Prostate gland (tissue), 2 donors: Measurements from ENCODE around the gene FRK. TPM values are rescaled to one million over a fixed set of nuclear protein-coding genes. Genes with fewer than 3 reads are reported as not detected.

Experiments used
- DNase-seq: peaks from one replicate; pipeline ENCODE4 v3.0.0-alpha.2; 2019; ENCODE audit warnings: low spot score
- H3K27ac ChIP-seq, 2 donors: fragments of 200-600 bp; sonication (generic); 2 replicates each; pipeline ENCODE4 v1.5.1; 2017 to 2019
- H3K27me3 ChIP-seq: fragments of 200-600 bp; sonication (generic); replicated peaks from 2 replicates; pipeline ENCODE4 v1.5.1; 2019; ENCODE audit not compliant: insufficient read depth
- H3K36me3 ChIP-seq, 2 donors: fragments of 200-600 bp; sonication (generic); 1 replicate in 1 of 2; 2 replicates in 1 of 2; pipeline versions ENCODE4 v1.5.1 to v1.8.1; 2017 to 2019
- H3K4me1 ChIP-seq: fragments of 200-600 bp; sonication (generic); replicated peaks from 2 replicates; pipeline ENCODE4 v1.5.1; 2019
- H3K4me3 ChIP-seq, 2 donors: fragments of 200-600 bp; sonication (generic); 2 replicates each; pipeline ENCODE4 v1.5.1; 2017 to 2019
- H3K9me3 ChIP-seq: fragments of 200-600 bp; sonication (generic); 2 replicates; pipeline ENCODE4 v1.5.1; 2017
- CTCF ChIP-seq, 4 experiments: fragments of 200-600 bp in 2 of 4; fragments of 450-650 bp in 2 of 4; sonication (generic) in 2 of 4; IDR thresholded peaks; 1 replicate in 3 of 4; 2 replicates in 1 of 4; pipeline ENCODE4 v1.5.1; 2016 to 2019; ENCODE audit warnings: antibody characterized with exemption in 4 of 4, mild to moderate bottlenecking in 2 of 4, moderate library complexity in 2 of 4
- POLR2A ChIP-seq: fragments of 450-650 bp; IDR thresholded peaks from one replicate; pipeline ENCODE4 v1.6.1; 2016; ENCODE audit warnings: antibody characterized with exemption, mild to moderate bottlenecking
- POLR2AphosphoS5 ChIP-seq: sonication (generic); formaldehyde crosslinking; IDR thresholded peaks from one replicate; pipeline ENCODE4 v1.6.1; 2017; ENCODE audit warnings: antibody characterized with exemption
- WGBS: methylation state at CpG from one replicate; pipeline ENCODE4 v1.1.5; 2018; 5-methylcytosine and 5-hydroxymethylcytosine counted together
- intact Hi-C: fragments of 100-400 bp; cut with DNase I; formaldehyde crosslinking; loops from one replicate; pipeline ENCODE4 v1.14.2; 2022
- total RNA-seq, 2 donors: library from RNA; depleted of rRNA; stranded (reverse); fragments of >200 nt; gene quantifications; one replicate each; pipeline ENCODE4 v1.1.0, GENCODE V29; 2016

Gene FRK
- total RNA-seq, result 1 to 10 TPM; 3.2 to 6.9 TPM

GRCh38 chr6:116060572-116061283 lies at the start of gene FRK:
Gene FRK, minus strand, starts transcription at chr6:116060891. Its CDS starts 580 bp downstream, at chr6:116060311.
- 16% methylated on average over 7 of the region's 7 CpGs for WGBS
- H3K9me3 ChIP-seq, result no peaks in the 10 kb centered on the region
- peak; percentile 76 for DNase-seq
- TF ChIP-seq POLR2A (peak; percentile 31), POLR2AphosphoS5 (peak; percentile 55), CTCF (IDR thresholded peaks at IDR 0.05) (peak in 3 of 4 experiments; percentile 51 to 59 (median 53))
- no peaks in the 10 kb centered on the region for H3K4me1 ChIP-seq
- intact Hi-C loops, result loop anchor here (5.0 kb wide), 1 partner anchor 42 kb away; the partner anchor contains the start of gene NT5DC1
- peak within 1 kb of the TSS; percentile 39 to 40 for H3K4me3 ChIP-seq
- H3K27me3 ChIP-seq, result no peaks in the 10 kb centered on the region
- peak within 1 kb of the TSS; percentile 76 to 89 for H3K27ac ChIP-seq
- no peaks in the 10 kb centered on the region for H3K36me3 ChIP-seq

GRCh38 chr6:116108836-116109235 lies 48.1 kb upstream of the FRK start:
- DNase-seq, result no peak
- H3K27ac ChIP-seq, result no peak overlapping the region
- no peak for TF ChIP-seq CTCF (IDR thresholded peaks at IDR 0.05)
- no peak for TF ChIP-seq POLR2A
- TF ChIP-seq POLR2AphosphoS5, result no peak
- H3K36me3 ChIP-seq, result no peaks in the 10 kb centered on the region
- intact Hi-C loops, result no loop called here
- H3K4me1 ChIP-seq, result peaks cover 7% of the 10 kb centered on the region
- no peaks in the 10 kb centered on the region for H3K9me3 ChIP-seq
- 32% methylated on average over 1 of the region's 1 CpG for WGBS
- H3K27me3 ChIP-seq, result no peaks in the 10 kb centered on the region
- H3K4me3 ChIP-seq, result no peak overlapping the region

GRCh38 chr6:116106146-116106545 lies 45.5 kb upstream of the FRK start:
- no peak for TF ChIP-seq CTCF (IDR thresholded peaks at IDR 0.05)
- TF ChIP-seq POLR2A, result no peak
- WGBS, result 40% methylated on average over 1 of the region's 1 CpG
- no peak overlapping the region for H3K4me3 ChIP-seq
- H3K9me3 ChIP-seq, result no peaks in the 10 kb centered on the region
- H3K27ac ChIP-seq, result no peak overlapping the region
- H3K27me3 ChIP-seq, result no peaks in the 10 kb centered on the region
- intact Hi-C loops, result no loop called here
- H3K4me1 ChIP-seq, result peaks cover 7% of the 10 kb centered on the region
- DNase-seq, result no peak
- H3K36me3 ChIP-seq, result no peaks in the 10 kb centered on the region

- peaks cover 7% of the 10 kb centered on the region for H3K4me1 ChIP-seq
- DNase-seq, result no peak
- no peaks in the 10 kb centered on the region for H3K27me3 ChIP-seq
- no peaks in the 10 kb centered on the region for H3K36me3 ChIP-seq
- H3K9me3 ChIP-seq, result no peaks in the 10 kb centered on the region
- WGBS, result 70% methylated on average over 3 of the region's 3 CpGs
- H3K27ac ChIP-seq, result peak overlapping the region in 1 of 2 donors; percentile 49
- no peak overlapping the region for H3K4me3 ChIP-seq
- intact Hi-C loops, result no loop called here
- TF ChIP-seq POLR2AphosphoS5 (peak; percentile 55), CTCF (IDR thresholded peaks at IDR 0.05) (no peak)
Observed at GRCh38 chr6:116105247-116105646, 44.6 kb upstream of the FRK start.

GRCh38 chr6:116104636-116105035 lies 43.9 kb upstream of the FRK start:
- TF ChIP-seq POLR2AphosphoS5, result no peak
- no peak for TF ChIP-seq CTCF (IDR thresholded peaks at IDR 0.05)
- no peak for TF ChIP-seq POLR2A
- intact Hi-C loops, result loop anchor here (5.0 kb wide), 1 partner anchor 42 kb away; the partner anchor contains the start of gene FRK

More at GRCh38 chr6:116104636-116105035, 43.9 kb upstream of the FRK start:
- Histone ChIP-seq H3K4me3 (no peak overlapping the region), H3K9me3 (no peaks in the 10 kb centered on the region), H3K36me3 (no peaks in the 10 kb centered on the region), H3K27me3 (no peaks in the 10 kb centered on the region), H3K27ac (peak overlapping the region in 1 of 2 donors; percentile 49), H3K4me1 (peaks cover 7% of the 10 kb centered on the region)
- DNase-seq, result no peak
- 80% methylated on average over 1 of the region's 1 CpG for WGBS
